HEK293 (cell line): Measurements from ENCODE around the gene CCDC136.

Experiments used
- CTCF ChIA-PET: fragments of 350-600 bp; formaldehyde crosslinking; extraction: SDS; loops from one replicate; lab custom pipeline; 2021; ENCODE audit warnings: antibody characterized with exemption; lab: Yijun Ruan, JAX
- POLR2A ChIA-PET: fragments of 300-600 bp; formaldehyde crosslinking; extraction: SDS; loops from one replicate; lab custom pipeline; 2020; ENCODE audit warnings: antibody characterized with exemption, inconsistent platforms; lab: Yijun Ruan, JAX
- H3K27ac ChIP-seq: fragments of 200-500 bp; sonication (Bioruptor generic); 2 replicates; pipeline ENCODE4 v1.5.1; 2014; ENCODE audit warnings: low read depth, low read length, control low read depth, inconsistent platforms; ENCODE audit errors: extremely low read depth
- H3K36me3 ChIP-seq, 2 experiments: fragments of 200-500 bp in 1 of 2; sonication (Bioruptor generic) in 1 of 2; 1 replicate in 1 of 2; 2 replicates in 1 of 2; pipeline ENCODE4 v1.5.1; 2014 to 2017; ENCODE audit warnings: inconsistent platforms in 2 of 2, low read length in 2 of 2; ENCODE audit not compliant: control insufficient read depth in 2 of 2, insufficient read depth in 1 of 2
- H3K4me1 ChIP-seq: fragments of 200-500 bp; sonication (Bioruptor generic); 2 replicates; pipeline ENCODE4 v1.5.1; 2014; ENCODE audit warnings: mild to moderate bottlenecking, low read length, inconsistent platforms; ENCODE audit not compliant: control insufficient read depth, insufficient read depth
- H3K4me3 ChIP-seq: 2 replicates; pipeline ENCODE4 v1.5.1; 2011; ENCODE audit warnings: low read depth, mild to moderate bottlenecking, control low read depth, low read length, moderate library complexity
- H3K9me3 ChIP-seq: fragments of 200-500 bp; sonication (Bioruptor generic); 2 replicates; pipeline ENCODE4 v1.5.1; 2014; ENCODE audit warnings: low read depth, low read length, inconsistent platforms; ENCODE audit not compliant: control insufficient read depth, insufficient read depth
- FEZF1 ChIP-seq: fragments of 450-650 bp; formaldehyde crosslinking; IDR thresholded peaks from 2 replicates; pipeline ENCODE4 v1.5.1; 2016; ENCODE audit warnings: missing biosample characterization, missing genetic modification characterization
- HOXD13 ChIP-seq: sonication (generic); formaldehyde crosslinking; IDR thresholded peaks from 2 replicates; pipeline ENCODE4 v1.8.0; 2022; ENCODE audit warnings: missing genetic modification reagents, borderline replicate concordance
- OSR2 ChIP-seq: fragments of 450-650 bp; formaldehyde crosslinking; IDR thresholded peaks from 2 replicates; pipeline ENCODE4 v1.5.1; 2016; ENCODE audit warnings: missing biosample characterization, missing genetic modification characterization
- SCRT2 ChIP-seq: fragments of 450-650 bp; formaldehyde crosslinking; IDR thresholded peaks from 2 replicates; pipeline ENCODE4 v1.5.1; 2016; ENCODE audit warnings: missing biosample characterization, missing genetic modification characterization
- ZBTB21 ChIP-seq: fragments of 450-650 bp; formaldehyde crosslinking; IDR thresholded peaks from 2 replicates; pipeline ENCODE4 v1.5.1; 2017; ENCODE audit warnings: missing biosample characterization, missing genetic modification characterization
- ZFP3 ChIP-seq: fragments of 450-650 bp; formaldehyde crosslinking; IDR thresholded peaks from 2 replicates; pipeline ENCODE4 v1.5.1; 2016; ENCODE audit warnings: low read depth, missing biosample characterization, missing genetic modification characterization
- ZNF2 ChIP-seq: fragments of 450-650 bp; formaldehyde crosslinking; IDR thresholded peaks from 2 replicates; pipeline ENCODE4 v1.5.1; 2016; ENCODE audit warnings: missing biosample characterization, missing genetic modification characterization
- ZNF214 ChIP-seq: fragments of 450-650 bp; formaldehyde crosslinking; IDR thresholded peaks from 2 replicates; pipeline ENCODE4 v1.5.1; 2017; ENCODE audit warnings: missing biosample characterization, mild to moderate bottlenecking, missing genetic modification characterization, borderline replicate concordance
- ZNF239 ChIP-seq: fragments of 450-650 bp; formaldehyde crosslinking; IDR thresholded peaks from 2 replicates; pipeline ENCODE4 v1.5.1; 2016; ENCODE audit warnings: missing biosample characterization, missing genetic modification characterization
- ZNF350 ChIP-seq: fragments of 450-650 bp; formaldehyde crosslinking; IDR thresholded peaks from 2 replicates; pipeline ENCODE4 v1.5.0; 2017; ENCODE audit warnings: missing biosample characterization, mild to moderate bottlenecking, missing genetic modification characterization
- ZNF423 ChIP-seq: fragments of 450-650 bp; formaldehyde crosslinking; IDR thresholded peaks from 2 replicates; pipeline ENCODE4 v1.5.1; 2016; ENCODE audit warnings: missing biosample characterization, missing genetic modification characterization
- ZNF501 ChIP-seq: fragments of 450-650 bp; formaldehyde crosslinking; IDR thresholded peaks from 2 replicates; pipeline ENCODE4 v1.5.1; 2016; ENCODE audit warnings: missing biosample characterization, missing genetic modification characterization
- ZNF549 ChIP-seq: fragments of 450-650 bp; IDR thresholded peaks from 2 replicates; pipeline ENCODE4 v1.5.1; 2018; ENCODE audit warnings: missing biosample characterization, missing genetic modification characterization, mild to moderate bottlenecking, inconsistent platforms, moderate library complexity
- ZNF654 ChIP-seq: fragments of 450-650 bp; formaldehyde crosslinking; IDR thresholded peaks from 2 replicates; pipeline ENCODE4 v1.5.1; 2016; ENCODE audit warnings: low read depth, missing biosample characterization, missing genetic modification characterization
- ZNF843 ChIP-seq: fragments of 450-650 bp; formaldehyde crosslinking; IDR thresholded peaks from 2 replicates; pipeline ENCODE4 v1.5.1; 2016; ENCODE audit warnings: missing biosample characterization, missing genetic modification characterization
- TF ChIP-seq, protein P1 (sequence below): fragments of 450-650 bp; formaldehyde crosslinking; IDR thresholded peaks from 2 replicates; pipeline ENCODE4 v1.5.1; 2017; ENCODE audit warnings: missing biosample characterization, missing genetic modification characterization
- TF ChIP-seq, protein P2 (sequence below): fragments of 450-650 bp; formaldehyde crosslinking; IDR thresholded peaks from 2 replicates; pipeline ENCODE4 v1.5.1; 2016; ENCODE audit warnings: missing biosample characterization, missing genetic modification characterization, low read depth
- TF ChIP-seq, protein P3 (sequence below): fragments of 450-650 bp; formaldehyde crosslinking; IDR thresholded peaks from 2 replicates; pipeline ENCODE4 v1.5.1; 2016; ENCODE audit warnings: missing biosample characterization, missing genetic modification characterization
- TF ChIP-seq, protein P4 (sequence below): fragments of 450-650 bp; formaldehyde crosslinking; IDR thresholded peaks from 2 replicates; pipeline ENCODE4 v1.5.1; 2017; ENCODE audit warnings: missing biosample characterization, missing genetic modification characterization
- TF ChIP-seq, protein P5 (sequence below): fragments of 450-650 bp; formaldehyde crosslinking; IDR thresholded peaks from 2 replicates; pipeline ENCODE4 v1.5.1; 2016; ENCODE audit warnings: missing biosample characterization, missing genetic modification characterization

The CCDC136 gene

DNA sequence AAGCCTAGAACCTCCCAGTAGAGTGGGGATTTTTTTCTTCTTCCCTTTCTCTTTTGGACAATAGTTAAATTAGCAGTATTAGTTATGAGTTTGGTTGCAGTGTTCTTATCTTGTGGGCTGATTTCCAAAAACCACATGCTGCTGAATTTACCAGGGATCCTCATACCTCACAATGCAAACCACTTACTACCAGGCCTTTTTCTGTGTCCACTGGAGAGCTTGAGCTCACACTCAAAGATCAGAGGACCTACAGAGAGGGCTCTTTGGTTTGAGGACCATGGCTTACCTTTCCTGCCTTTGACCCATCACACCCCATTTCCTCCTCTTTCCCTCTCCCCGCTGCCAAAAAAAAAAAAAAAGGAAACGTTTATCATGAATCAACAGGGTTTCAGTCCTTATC is 21.5 kb upstream of the CCDC136 start:
- Histone ChIP-seq H3K4me3 (no peak overlapping the region), H3K9me3 (no peaks in the 10 kb centered on the region), H3K4me1 (no peaks in the 10 kb centered on the region), H3K36me3 (peaks cover 29 to 82% of the 10 kb centered on the region in 2 experiments), H3K27ac (no peak overlapping the region)
- TF ChIP-seq ZBTB21 (tag by site-specific recombination) (no peak), ZNF350 (no peak), ZNF549 (tag by site-specific recombination) (no peak), ZNF501 (tag by site-specific recombination) (no peak), ZNF239 (no peak), ZNF423 (no peak), FEZF1 (tag by site-specific recombination) (no peak), ZFP3 (tag by site-specific recombination) (no peak), ZNF654 (tag by site-specific recombination) (no peak), OSR2 (tag by site-specific recombination) (no peak), SCRT2 (no peak), ZNF214 (tag by site-specific recombination) (no peak), ZNF843 (no peak), ZNF2 (tag by site-specific recombination) (no peak), HOXD13 (CRISPR knock-in tag) (no peak)
- TF ChIP-seq, protein P1, sequence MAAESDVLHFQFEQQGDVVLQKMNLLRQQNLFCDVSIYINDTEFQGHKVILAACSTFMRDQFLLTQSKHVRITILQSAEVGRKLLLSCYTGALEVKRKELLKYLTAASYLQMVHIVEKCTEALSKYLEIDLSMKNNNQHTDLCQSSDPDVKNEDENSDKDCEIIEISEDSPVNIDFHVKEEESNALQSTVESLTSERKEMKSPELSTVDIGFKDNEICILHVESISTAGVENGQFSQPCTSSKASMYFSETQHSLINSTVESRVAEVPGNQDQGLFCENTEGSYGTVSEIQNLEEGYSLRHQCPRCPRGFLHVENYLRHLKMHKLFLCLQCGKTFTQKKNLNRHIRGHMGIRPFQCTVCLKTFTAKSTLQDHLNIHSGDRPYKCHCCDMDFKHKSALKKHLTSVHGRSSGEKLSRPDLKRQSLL (tag by site-specific recombination): no peak
- TF ChIP-seq, protein P2, sequence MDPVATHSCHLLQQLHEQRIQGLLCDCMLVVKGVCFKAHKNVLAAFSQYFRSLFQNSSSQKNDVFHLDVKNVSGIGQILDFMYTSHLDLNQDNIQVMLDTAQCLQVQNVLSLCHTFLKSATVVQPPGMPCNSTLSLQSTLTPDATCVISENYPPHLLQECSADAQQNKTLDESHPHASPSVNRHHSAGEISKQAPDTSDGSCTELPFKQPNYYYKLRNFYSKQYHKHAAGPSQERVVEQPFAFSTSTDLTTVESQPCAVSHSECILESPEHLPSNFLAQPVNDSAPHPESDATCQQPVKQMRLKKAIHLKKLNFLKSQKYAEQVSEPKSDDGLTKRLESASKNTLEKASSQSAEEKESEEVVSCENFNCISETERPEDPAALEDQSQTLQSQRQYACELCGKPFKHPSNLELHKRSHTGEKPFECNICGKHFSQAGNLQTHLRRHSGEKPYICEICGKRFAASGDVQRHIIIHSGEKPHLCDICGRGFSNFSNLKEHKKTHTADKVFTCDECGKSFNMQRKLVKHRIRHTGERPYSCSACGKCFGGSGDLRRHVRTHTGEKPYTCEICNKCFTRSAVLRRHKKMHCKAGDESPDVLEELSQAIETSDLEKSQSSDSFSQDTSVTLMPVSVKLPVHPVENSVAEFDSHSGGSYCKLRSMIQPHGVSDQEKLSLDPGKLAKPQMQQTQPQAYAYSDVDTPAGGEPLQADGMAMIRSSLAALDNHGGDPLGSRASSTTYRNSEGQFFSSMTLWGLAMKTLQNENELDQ (tag by site-specific recombination): no peak
- TF ChIP-seq, protein P3, sequence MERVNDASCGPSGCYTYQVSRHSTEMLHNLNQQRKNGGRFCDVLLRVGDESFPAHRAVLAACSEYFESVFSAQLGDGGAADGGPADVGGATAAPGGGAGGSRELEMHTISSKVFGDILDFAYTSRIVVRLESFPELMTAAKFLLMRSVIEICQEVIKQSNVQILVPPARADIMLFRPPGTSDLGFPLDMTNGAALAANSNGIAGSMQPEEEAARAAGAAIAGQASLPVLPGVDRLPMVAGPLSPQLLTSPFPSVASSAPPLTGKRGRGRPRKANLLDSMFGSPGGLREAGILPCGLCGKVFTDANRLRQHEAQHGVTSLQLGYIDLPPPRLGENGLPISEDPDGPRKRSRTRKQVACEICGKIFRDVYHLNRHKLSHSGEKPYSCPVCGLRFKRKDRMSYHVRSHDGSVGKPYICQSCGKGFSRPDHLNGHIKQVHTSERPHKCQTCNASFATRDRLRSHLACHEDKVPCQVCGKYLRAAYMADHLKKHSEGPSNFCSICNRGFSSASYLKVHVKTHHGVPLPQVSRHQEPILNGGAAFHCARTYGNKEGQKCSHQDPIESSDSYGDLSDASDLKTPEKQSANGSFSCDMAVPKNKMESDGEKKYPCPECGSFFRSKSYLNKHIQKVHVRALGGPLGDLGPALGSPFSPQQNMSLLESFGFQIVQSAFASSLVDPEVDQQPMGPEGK (tag by site-specific recombination): no peak
- TF ChIP-seq, protein P4, sequence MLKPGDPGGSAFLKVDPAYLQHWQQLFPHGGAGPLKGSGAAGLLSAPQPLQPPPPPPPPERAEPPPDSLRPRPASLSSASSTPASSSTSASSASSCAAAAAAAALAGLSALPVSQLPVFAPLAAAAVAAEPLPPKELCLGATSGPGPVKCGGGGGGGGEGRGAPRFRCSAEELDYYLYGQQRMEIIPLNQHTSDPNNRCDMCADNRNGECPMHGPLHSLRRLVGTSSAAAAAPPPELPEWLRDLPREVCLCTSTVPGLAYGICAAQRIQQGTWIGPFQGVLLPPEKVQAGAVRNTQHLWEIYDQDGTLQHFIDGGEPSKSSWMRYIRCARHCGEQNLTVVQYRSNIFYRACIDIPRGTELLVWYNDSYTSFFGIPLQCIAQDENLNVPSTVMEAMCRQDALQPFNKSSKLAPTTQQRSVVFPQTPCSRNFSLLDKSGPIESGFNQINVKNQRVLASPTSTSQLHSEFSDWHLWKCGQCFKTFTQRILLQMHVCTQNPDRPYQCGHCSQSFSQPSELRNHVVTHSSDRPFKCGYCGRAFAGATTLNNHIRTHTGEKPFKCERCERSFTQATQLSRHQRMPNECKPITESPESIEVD (tag by site-specific recombination): no peak
- TF ChIP-seq, protein P5, sequence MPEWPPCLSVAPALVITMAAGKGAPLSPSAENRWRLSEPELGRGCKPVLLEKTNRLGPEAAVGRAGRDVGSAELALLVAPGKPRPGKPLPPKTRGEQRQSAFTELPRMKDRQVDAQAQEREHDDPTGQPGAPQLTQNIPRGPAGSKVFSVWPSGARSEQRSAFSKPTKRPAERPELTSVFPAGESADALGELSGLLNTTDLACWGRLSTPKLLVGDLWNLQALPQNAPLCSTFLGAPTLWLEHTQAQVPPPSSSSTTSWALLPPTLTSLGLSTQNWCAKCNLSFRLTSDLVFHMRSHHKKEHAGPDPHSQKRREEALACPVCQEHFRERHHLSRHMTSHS (tag by site-specific recombination): no peak
- ChIA-PET CTCF (interaction anchor here (0.5 to 1.0 kb wide), 3 partner anchors 12 to 109 kb away, joined by 3 to 6 read pairs (median 4); no protein-coding TSS in a partner anchor), POLR2A (no interaction called here)
